ENCODE data around the gene PARD6G. TPM values are rescaled to one million over a fixed set of nuclear protein-coding genes. Genes with fewer than 3 reads are reported as not detected.

The PARD6G gene
- total RNA-seq, 1 donor from 2014 or later: 30.7 TPM

- H3K4me1 Mint-ChIP-seq: peaks cover 23% of the 10 kb centered on the region
- peaks cover 6% of the 10 kb centered on the region for H3K36me3 Mint-ChIP-seq
- no peak for TF ChIP-seq CTCF (IDR thresholded peaks at IDR 0.05; ENCODE audit: unreplicated experiment)
- no peaks in the 10 kb centered on the region for H3K27me3 Mint-ChIP-seq (ENCODE audit: low read depth)
- H3K4me3 Mint-ChIP-seq: no peak overlapping the region
- no peaks in the 10 kb centered on the region for H3K9me3 Mint-ChIP-seq
- no peak overlapping the region for H3K27ac Mint-ChIP-seq
- peak in 1 of 2 experiments; percentile 20 for DNase-seq (ENCODE audit: low spot score in 2 of 2, unreplicated experiment in 2 of 2)
These were observed 52.3 kb downstream of the PARD6G start for GRCh38 chr18:80194874-80195570.

DNA sequence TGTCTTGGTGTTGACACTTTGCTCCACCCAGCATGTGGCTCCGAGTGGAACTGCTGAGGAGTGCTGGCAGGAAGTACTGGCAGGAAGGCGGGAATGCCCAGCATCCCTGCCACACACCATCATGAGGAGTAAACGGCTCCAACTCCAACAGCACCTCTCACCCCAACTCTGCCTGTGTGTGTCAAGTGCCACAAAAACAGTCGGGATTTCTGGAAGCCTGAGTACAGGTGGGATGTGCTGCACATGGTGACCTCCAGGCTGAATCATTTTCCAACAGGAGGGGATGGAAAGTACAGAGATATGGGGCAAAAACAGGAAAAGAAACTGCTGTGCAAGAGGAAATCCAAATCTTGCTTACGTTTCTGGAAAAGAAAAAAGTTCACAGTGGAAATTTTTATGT is 53.6 kb downstream of the PARD6G start:
- DNase-seq (ENCODE audit: low spot score in 2 of 2, unreplicated experiment in 2 of 2): peak in 1 of 2 experiments; percentile 16
- Mint-ChIP-seq H3K36me3 (peaks cover 4% of the 10 kb centered on the region), H3K27ac (no peak overlapping the region), H3K27me3 (ENCODE audit: low read depth) (no peaks in the 10 kb centered on the region), H3K4me1 (peaks cover 16% of the 10 kb centered on the region), H3K4me3 (no peak overlapping the region), H3K9me3 (no peaks in the 10 kb centered on the region)
- TF ChIP-seq CTCF (IDR thresholded peaks at IDR 0.05; ENCODE audit: unreplicated experiment): no peak

GRCh38 chr18:80192653-80193385 is 54.5 kb downstream of the PARD6G start:
- H3K36me3 Mint-ChIP-seq: peaks cover 4% of the 10 kb centered on the region
- no peaks in the 10 kb centered on the region for H3K27me3 Mint-ChIP-seq (ENCODE audit: low read depth)
- no peak overlapping the region for H3K27ac Mint-ChIP-seq
- H3K9me3 Mint-ChIP-seq: no peaks in the 10 kb centered on the region
- no peak for TF ChIP-seq CTCF (IDR thresholded peaks at IDR 0.05; ENCODE audit: unreplicated experiment)
- peak in 1 of 2 experiments; percentile 30 for DNase-seq (ENCODE audit: low spot score in 2 of 2, unreplicated experiment in 2 of 2)
- peaks cover 16% of the 10 kb centered on the region for H3K4me1 Mint-ChIP-seq
- no peak overlapping the region for H3K4me3 Mint-ChIP-seq

DNA sequence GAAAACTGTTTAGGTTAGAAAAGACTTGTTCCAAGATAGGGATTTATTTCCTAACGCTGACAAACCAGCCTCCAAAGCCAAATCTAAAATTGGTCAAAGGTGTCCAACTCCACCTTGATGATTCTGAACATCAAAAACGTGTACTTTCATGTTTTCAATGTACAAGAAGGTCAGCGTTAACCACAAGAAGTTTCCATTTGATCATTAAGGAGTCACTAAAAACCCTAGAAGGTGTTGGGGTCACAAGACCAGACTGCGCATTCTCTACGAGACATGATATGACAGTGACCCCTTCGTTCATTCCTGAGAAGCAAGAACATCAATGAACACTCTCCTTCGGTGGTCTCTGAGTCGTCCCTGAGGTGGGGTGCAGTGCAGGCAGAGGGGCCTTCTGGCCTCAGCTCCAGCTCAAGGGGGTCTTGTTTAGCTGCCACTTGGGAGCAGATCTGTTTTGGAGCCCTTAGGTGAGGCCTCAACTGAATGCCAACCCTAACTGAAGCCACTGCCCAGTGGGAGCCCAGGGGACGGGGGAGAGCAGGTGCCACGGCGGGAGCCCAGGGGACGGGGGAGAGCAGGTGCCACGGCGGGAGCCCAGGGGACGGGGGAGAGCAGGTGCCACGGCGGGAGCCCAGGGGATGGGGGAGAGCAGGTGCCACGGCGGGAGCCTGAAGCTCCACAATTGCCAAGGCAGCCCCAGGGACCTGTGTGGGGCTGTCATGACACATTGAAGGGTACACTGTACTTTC is 55.2 kb downstream of the PARD6G start:
- Mint-ChIP-seq H3K4me3 (no peak overlapping the region), H3K27me3 (ENCODE audit: low read depth) (no peaks in the 10 kb centered on the region), H3K4me1 (peaks cover 9% of the 10 kb centered on the region), H3K9me3 (no peaks in the 10 kb centered on the region), H3K27ac (no peak overlapping the region), H3K36me3 (peaks cover 4% of the 10 kb centered on the region)
- no peak for TF ChIP-seq CTCF (IDR thresholded peaks at IDR 0.05; ENCODE audit: unreplicated experiment)
- peak in 1 of 2 experiments; percentile 13 for DNase-seq (ENCODE audit: low spot score in 2 of 2, unreplicated experiment in 2 of 2)

- DNase-seq (ENCODE audit: low spot score in 2 of 2, unreplicated experiment in 2 of 2): peak in 1 of 2 experiments; percentile 29
- Mint-ChIP-seq H3K27ac (no peak overlapping the region), H3K27me3 (ENCODE audit: low read depth) (no peaks in the 10 kb centered on the region), H3K9me3 (no peaks in the 10 kb centered on the region), H3K36me3 (peaks cover 4% of the 10 kb centered on the region), H3K4me3 (no peak overlapping the region), H3K4me1 (peaks cover 2% of the 10 kb centered on the region)
- no peak for TF ChIP-seq CTCF (IDR thresholded peaks at IDR 0.05; ENCODE audit: unreplicated experiment)
These were observed 56.0 kb downstream of the PARD6G start for GRCh38 chr18:80191264-80191663.
